ENCODE measurements around the gene KCNJ14.

Gene KCNJ14

GRCh38 chr19:48470856-48471255 lies 15.5 kb downstream of the KCNJ14 start:
- H3K4me3 ChIP-seq: no peak overlapping the region
- H3K36me3 ChIP-seq (replicated peaks): peaks cover 58% of the 10 kb centered on the region
- H3K4me1 ChIP-seq: peaks cover 3% of the 10 kb centered on the region
- no peaks in the 10 kb centered on the region for H3K27me3 ChIP-seq (ENCODE audit: low read depth)
- DNase-seq (ENCODE audit: low spot score in 2 of 2): no peak
- in situ Hi-C loops (cut with MboI; ENCODE audit: low sequenced_read_pairs): no loop called here
- H3K9me3 ChIP-seq: no peaks in the 10 kb centered on the region

- no peaks in the 10 kb centered on the region for H3K9me3 ChIP-seq
- peaks cover 66% of the 10 kb centered on the region for H3K36me3 ChIP-seq (replicated peaks)
- no peak overlapping the region for H3K4me3 ChIP-seq
- H3K4me1 ChIP-seq: peaks cover 3% of the 10 kb centered on the region
- in situ Hi-C loops (cut with MboI; ENCODE audit: low sequenced_read_pairs): no loop called here
- no peaks in the 10 kb centered on the region for H3K27me3 ChIP-seq (ENCODE audit: low read depth)
- no peak for DNase-seq (ENCODE audit: low spot score in 2 of 2)
Observed at GRCh38 chr19:48471836-48472235, 16.5 kb downstream of the KCNJ14 start.

GRCh38 chr19:48473161-48473966 lies 18.0 kb downstream of the KCNJ14 start:
- no peaks in the 10 kb centered on the region for H3K9me3 ChIP-seq
- no peaks in the 10 kb centered on the region; the same call in none of the 2 replicates for H3K4me1 ChIP-seq
- H3K27me3 ChIP-seq (ENCODE audit: low read depth): no peaks in the 10 kb centered on the region
- in situ Hi-C loops (cut with MboI; ENCODE audit: low sequenced_read_pairs): no loop called here
- no peak overlapping the region for H3K4me3 ChIP-seq
- peaks cover 81% of the 10 kb centered on the region for H3K36me3 ChIP-seq (replicated peaks)
- DNase-seq (ENCODE audit: low spot score in 2 of 2): no peak

- Histone ChIP-seq H3K27me3 (ENCODE audit: low read depth) (no peaks in the 10 kb centered on the region), H3K9me3 (no peaks in the 10 kb centered on the region), H3K4me1 (no peaks in the 10 kb centered on the region; the same call in 1 of the 2 replicates), H3K36me3 (replicated peaks) (peaks cover 83% of the 10 kb centered on the region), H3K4me3 (no peak overlapping the region)
- DNase-seq (ENCODE audit: low spot score in 2 of 2): no peak
- in situ Hi-C loops (cut with MboI; ENCODE audit: low sequenced_read_pairs): no loop called here
Observed at GRCh38 chr19:48474084-48474592, 18.8 kb downstream of the KCNJ14 start.

GRCh38 chr19:48475369-48476068 lies 20.1 kb downstream of the KCNJ14 start:
- H3K4me3 ChIP-seq: no peak overlapping the region
- in situ Hi-C loops (cut with MboI; ENCODE audit: low sequenced_read_pairs): no loop called here
- H3K36me3 ChIP-seq (replicated peaks): peaks cover 87% of the 10 kb centered on the region
- DNase-seq (ENCODE audit: low spot score in 2 of 2): no peak
- H3K27me3 ChIP-seq (ENCODE audit: low read depth): no peaks in the 10 kb centered on the region
- no peaks in the 10 kb centered on the region for H3K4me1 ChIP-seq
- H3K9me3 ChIP-seq: no peaks in the 10 kb centered on the region

- Histone ChIP-seq H3K27me3 (ENCODE audit: low read depth) (no peaks in the 10 kb centered on the region), H3K36me3 (replicated peaks) (peaks cover 81% of the 10 kb centered on the region), H3K4me1 (no peaks in the 10 kb centered on the region), H3K9me3 (no peaks in the 10 kb centered on the region), H3K4me3 (no peak overlapping the region)
- in situ Hi-C loops (cut with MboI; ENCODE audit: low sequenced_read_pairs): no loop called here
- no peak for DNase-seq (ENCODE audit: low spot score in 2 of 2)
Observed at GRCh38 chr19:48476176-48476575, 20.8 kb downstream of the KCNJ14 start.

- Histone ChIP-seq H3K4me1 (no peaks in the 10 kb centered on the region), H3K9me3 (no peaks in the 10 kb centered on the region), H3K36me3 (replicated peaks) (peaks cover 74% of the 10 kb centered on the region), H3K4me3 (no peak overlapping the region), H3K27me3 (ENCODE audit: low read depth) (no peaks in the 10 kb centered on the region)
- in situ Hi-C loops (cut with MboI; ENCODE audit: low sequenced_read_pairs): no loop called here
- DNase-seq (ENCODE audit: low spot score in 2 of 2): no peak
Observed at GRCh38 chr19:48477067-48477685, 21.8 kb downstream of the KCNJ14 start.

GRCh38 chr19:48477698-48478338 lies 22.4 kb downstream of the KCNJ14 start:
- no peak for DNase-seq (ENCODE audit: low spot score in 2 of 2)
- no peaks in the 10 kb centered on the region for H3K4me1 ChIP-seq
- in situ Hi-C loops (cut with MboI; ENCODE audit: low sequenced_read_pairs): no loop called here
- H3K36me3 ChIP-seq (replicated peaks): peaks cover 70% of the 10 kb centered on the region
- H3K9me3 ChIP-seq: no peaks in the 10 kb centered on the region
- no peak overlapping the region for H3K4me3 ChIP-seq
- no peaks in the 10 kb centered on the region for H3K27me3 ChIP-seq (ENCODE audit: low read depth)

- in situ Hi-C loops (cut with MboI; ENCODE audit: low sequenced_read_pairs): no loop called here
- Histone ChIP-seq H3K4me3 (no peak overlapping the region), H3K9me3 (no peaks in the 10 kb centered on the region), H3K27me3 (ENCODE audit: low read depth) (no peaks in the 10 kb centered on the region), H3K4me1 (no peaks in the 10 kb centered on the region), H3K36me3 (replicated peaks) (peaks cover 62% of the 10 kb centered on the region)
- no peak for DNase-seq (ENCODE audit: low spot score in 2 of 2)
Observed at GRCh38 chr19:48478339-48479256, 23.2 kb downstream of the KCNJ14 start.

GRCh38 chr19:48479686-48480085 lies 24.3 kb downstream of the KCNJ14 start:
- Histone ChIP-seq H3K27me3 (ENCODE audit: low read depth) (no peaks in the 10 kb centered on the region), H3K4me3 (no peak overlapping the region), H3K36me3 (replicated peaks) (peaks cover 51% of the 10 kb centered on the region), H3K4me1 (no peaks in the 10 kb centered on the region), H3K9me3 (no peaks in the 10 kb centered on the region)
- in situ Hi-C loops (cut with MboI; ENCODE audit: low sequenced_read_pairs): no loop called here
- DNase-seq (ENCODE audit: low spot score in 2 of 2): no peak

- H3K4me3 ChIP-seq: no peak overlapping the region
- no peaks in the 10 kb centered on the region for H3K27me3 ChIP-seq (ENCODE audit: low read depth)
- no peak for DNase-seq (ENCODE audit: low spot score in 2 of 2)
Observed at GRCh38 chr19:48480183-48480557, 24.8 kb downstream of the KCNJ14 start.

GRCh38 chr19:48480558-48481500 lies 25.5 kb downstream of the KCNJ14 start:
- no peak for DNase-seq (ENCODE audit: low spot score in 2 of 2)
- Histone ChIP-seq H3K36me3 (replicated peaks) (peaks cover 40% of the 10 kb centered on the region), H3K9me3 (no peaks in the 10 kb centered on the region), H3K27me3 (ENCODE audit: low read depth) (no peaks in the 10 kb centered on the region), H3K4me1 (no peaks in the 10 kb centered on the region), H3K4me3 (no peak overlapping the region)
- in situ Hi-C loops (cut with MboI; ENCODE audit: low sequenced_read_pairs): no loop called here

More at GRCh38 chr19:48480183-48480557, 24.8 kb downstream of the KCNJ14 start:
- H3K9me3 ChIP-seq: no peaks in the 10 kb centered on the region
- in situ Hi-C loops (cut with MboI; ENCODE audit: low sequenced_read_pairs): no loop called here
- no peaks in the 10 kb centered on the region for H3K4me1 ChIP-seq
- H3K36me3 ChIP-seq (replicated peaks): peaks cover 46% of the 10 kb centered on the region
